ENCODE data around the gene PKP3. TPM values are rescaled to one million over a fixed set of nuclear protein-coding genes. Genes with fewer than 3 reads are reported as not detected.
A peak's percentile ranks its signal among the peaks of the same experiment; 100 is the strongest.
"Not testable (repeated sequence)": the region's sequence is repeated elsewhere in the genome, so short reads cannot be mapped to it uniquely, and the experiment has no call there.

Gene PKP3
- total RNA-seq, 1 donor from 2014 or later, result 117 TPM

DNA sequence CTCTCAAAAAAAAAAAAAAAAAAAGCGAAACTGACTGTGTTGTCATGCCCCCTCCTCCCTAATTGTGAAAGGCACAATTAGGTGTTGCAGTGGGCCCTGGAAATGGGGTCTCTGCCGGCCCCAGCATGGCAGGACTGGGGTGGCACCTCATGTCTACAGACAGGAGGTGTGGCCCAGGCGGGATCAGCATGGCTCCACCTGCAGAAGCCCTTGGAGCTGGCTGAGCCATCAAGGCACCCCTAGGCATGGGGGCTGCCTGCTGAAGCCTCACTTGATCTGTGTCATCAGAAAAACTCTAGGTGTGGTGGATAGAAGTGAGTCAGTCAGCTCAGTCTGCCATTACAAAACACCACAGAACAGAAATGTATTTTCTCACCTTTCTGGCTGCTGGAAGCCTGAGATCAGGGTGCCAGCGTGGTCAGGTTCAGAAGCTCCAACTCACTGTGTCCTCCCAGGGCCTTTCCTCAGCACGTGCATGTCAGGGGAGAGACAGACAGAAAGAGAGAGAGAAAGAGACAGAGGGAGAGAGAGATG, 34.8 kb upstream of the PKP3 start:
- no peak overlapping the region for H3K4me3 ChIP-seq
- DNase-seq (ENCODE audit: extremely low spot score in 2 of 2), result no peak
- no peaks in the 10 kb centered on the region for H3K27me3 ChIP-seq
- peaks cover 10% of the 10 kb centered on the region for H3K4me1 ChIP-seq
- intact Hi-C loops (cut with DNase I), result loop anchor here (5.0 kb wide), 3 partner anchors 52 to 158 kb away; partner anchors contain the start of genes BET1L, IFITM2 and RIC8A
- H3K9me3 ChIP-seq, result no peaks in the 10 kb centered on the region
- TF ChIP-seq POLR2AphosphoS5 (IDR thresholded peaks at IDR 0.05; ENCODE audit: insufficient read depth in 1 of 2, low read depth in 1 of 2) (no peak), POLR2A (IDR thresholded peaks at IDR 0.05) (no peak), CTCF (IDR thresholded peaks at IDR 0.05) (no peak)
- H3K36me3 ChIP-seq, result no peaks in the 10 kb centered on the region
- H3K27ac ChIP-seq, result no peak overlapping the region

- H3K4me3 ChIP-seq, result no peak overlapping the region
- peak in 1 of 2 donors; percentile 97 for DNase-seq (ENCODE audit: extremely low spot score in 2 of 2)
- TF ChIP-seq POLR2A (IDR thresholded peaks at IDR 0.05), result no peak
- no peak for TF ChIP-seq CTCF (IDR thresholded peaks at IDR 0.05)
- TF ChIP-seq POLR2AphosphoS5 (IDR thresholded peaks at IDR 0.05; ENCODE audit: insufficient read depth in 1 of 2, low read depth in 1 of 2), result no peak
- H3K27me3 ChIP-seq, result no peaks in the 10 kb centered on the region
- intact Hi-C loops (cut with DNase I), result no loop called here
- H3K27ac ChIP-seq, result no peak overlapping the region
- H3K36me3 ChIP-seq, result no peaks in the 10 kb centered on the region
- H3K4me1 ChIP-seq, result peaks cover 3% of the 10 kb centered on the region
- H3K9me3 ChIP-seq, result no peaks in the 10 kb centered on the region
These were observed 33.4 kb upstream of the PKP3 start for GRCh38 chr11:360326-361280.

GRCh38 chr11:362642-363442, 31.2 kb upstream of the PKP3 start:
- no peak overlapping the region for H3K4me3 ChIP-seq
- H3K9me3 ChIP-seq, result no peaks in the 10 kb centered on the region
- TF ChIP-seq POLR2A (IDR thresholded peaks at IDR 0.05) (no peak), CTCF (IDR thresholded peaks at IDR 0.05) (no peak), POLR2AphosphoS5 (IDR thresholded peaks at IDR 0.05; ENCODE audit: insufficient read depth in 1 of 2, low read depth in 1 of 2) (no peak)
- no peaks in the 10 kb centered on the region for H3K36me3 ChIP-seq
- no peaks in the 10 kb centered on the region for H3K4me1 ChIP-seq
- H3K27me3 ChIP-seq, result no peaks in the 10 kb centered on the region
- H3K27ac ChIP-seq, result no peak overlapping the region
- no peak for DNase-seq (ENCODE audit: extremely low spot score in 2 of 2)
- intact Hi-C loops (cut with DNase I), result no loop called here

DNA sequence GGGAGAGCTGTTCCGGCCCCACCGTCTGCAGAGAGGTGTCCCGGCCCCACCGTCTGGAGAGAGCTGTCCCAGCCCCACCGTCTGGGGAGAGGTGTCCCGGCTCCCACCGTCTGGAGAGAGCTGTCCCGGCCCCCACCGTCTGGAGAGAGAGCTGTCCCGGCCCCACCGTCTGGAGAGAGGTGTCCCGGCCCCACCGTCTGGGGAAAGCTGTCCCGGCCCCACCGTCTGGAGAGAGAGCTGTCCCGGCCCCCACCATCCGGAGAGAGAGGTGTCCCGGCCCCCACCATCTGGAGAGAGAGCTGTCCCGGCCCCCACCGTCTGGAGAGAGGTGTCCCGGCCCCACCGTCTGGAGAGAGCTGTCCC, 30.6 kb upstream of the PKP3 start:
- intact Hi-C loops (cut with DNase I); DNase-seq (ENCODE audit: extremely low spot score in 2 of 2); H3K4me3 ChIP-seq; H3K36me3 ChIP-seq; H3K27ac ChIP-seq; H3K4me1 ChIP-seq; H3K27me3 ChIP-seq; H3K9me3 ChIP-seq: not testable (repeated sequence)

- Histone ChIP-seq H3K36me3 (no peaks in the 10 kb centered on the region), H3K27ac (no peak overlapping the region), H3K9me3 (no peaks in the 10 kb centered on the region), H3K27me3 (no peaks in the 10 kb centered on the region), H3K4me1 (peaks cover 8% of the 10 kb centered on the region), H3K4me3 (no peak overlapping the region)
- DNase-seq (ENCODE audit: extremely low spot score in 2 of 2), result no peak
- TF ChIP-seq CTCF (IDR thresholded peaks at IDR 0.05), result no peak
- no peak for TF ChIP-seq POLR2A (IDR thresholded peaks at IDR 0.05)
- peak; percentile 32 to 40 for TF ChIP-seq POLR2AphosphoS5 (IDR thresholded peaks at IDR 0.05; ENCODE audit: insufficient read depth in 1 of 2, low read depth in 1 of 2)
- intact Hi-C loops (cut with DNase I), result no loop called here
These were observed 29.9 kb upstream of the PKP3 start for GRCh38 chr11:363948-364761.

Data from vagina (tissue), 2 donors.